WTC11 (cell line): Measurements from ENCODE around the gene RNF128.

Experiments used
- FOXP1 ChIP-seq: sonication (generic); formaldehyde crosslinking; IDR thresholded peaks from 2 replicates; pipeline ENCODE4 v1.8.0; 2022; ENCODE audit warnings: missing genetic modification reagents, mild to moderate bottlenecking, moderate library complexity, borderline replicate concordance
- NFYB ChIP-seq: sonication (generic); formaldehyde crosslinking; conservative IDR thresholded peaks from 2 replicates; pipeline ENCODE4 v1.8.0; 2022; ENCODE audit warnings: low read depth, missing genetic modification reagents
- NR2C2 ChIP-seq: sonication (generic); formaldehyde crosslinking; IDR thresholded peaks from 2 replicates; pipeline ENCODE4 v1.8.0; 2022; ENCODE audit warnings: mild to moderate bottlenecking, missing genetic modification reagents
- SMAD3 ChIP-seq: sonication (generic); formaldehyde crosslinking; IDR thresholded peaks from 2 replicates; pipeline ENCODE4 v1.8.0; 2022; ENCODE audit warnings: missing genetic modification reagents, mild to moderate bottlenecking, borderline replicate concordance
- TF ChIP-seq, protein P1 (sequence below): fragments of 200-600 bp; IDR thresholded peaks from 2 replicates; pipeline ENCODE4 v1.8.0; 2022; ENCODE audit warnings: antibody characterized with exemption
- TF ChIP-seq, protein P2 (sequence below): sonication (generic); formaldehyde crosslinking; IDR thresholded peaks from 2 replicates; pipeline ENCODE4 v1.8.0; 2022; ENCODE audit warnings: mild to moderate bottlenecking, missing genetic modification reagents
- TF ChIP-seq, protein P3 (sequence below): sonication (generic); formaldehyde crosslinking; IDR thresholded peaks from 2 replicates; pipeline ENCODE4 v1.8.1; 2022; ENCODE audit warnings: missing genetic modification reagents, borderline replicate concordance
- TF ChIP-seq, protein P4 (sequence below): sonication (generic); formaldehyde crosslinking; IDR thresholded peaks from 2 replicates; pipeline ENCODE4 v1.8.0; 2022; ENCODE audit warnings: mild to moderate bottlenecking, missing genetic modification reagents

DNA sequence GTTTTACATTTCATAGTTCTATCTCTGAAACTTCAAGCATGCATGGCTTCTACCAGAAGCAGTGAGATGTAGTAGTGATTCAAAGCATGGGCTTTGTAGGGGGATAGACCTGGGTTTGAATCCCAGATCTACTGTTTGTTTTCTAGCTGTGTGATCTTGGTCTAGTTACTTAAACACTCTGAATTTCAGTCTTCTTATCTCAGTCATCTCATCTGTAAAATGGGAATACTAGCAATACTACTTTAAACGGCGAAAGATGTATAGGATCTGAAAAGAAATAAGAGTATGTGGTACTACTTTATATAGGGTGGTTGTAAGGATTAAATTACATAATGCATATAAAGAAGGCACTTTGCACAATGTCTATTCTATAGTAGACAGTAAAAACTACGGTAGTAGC is 20.0 kb upstream of the RNF128 start:
- TF ChIP-seq NFYB (CRISPR knock-in tag) = no peak
- no peak for TF ChIP-seq FOXP1 (CRISPR knock-in tag)
- TF ChIP-seq, protein P1, sequence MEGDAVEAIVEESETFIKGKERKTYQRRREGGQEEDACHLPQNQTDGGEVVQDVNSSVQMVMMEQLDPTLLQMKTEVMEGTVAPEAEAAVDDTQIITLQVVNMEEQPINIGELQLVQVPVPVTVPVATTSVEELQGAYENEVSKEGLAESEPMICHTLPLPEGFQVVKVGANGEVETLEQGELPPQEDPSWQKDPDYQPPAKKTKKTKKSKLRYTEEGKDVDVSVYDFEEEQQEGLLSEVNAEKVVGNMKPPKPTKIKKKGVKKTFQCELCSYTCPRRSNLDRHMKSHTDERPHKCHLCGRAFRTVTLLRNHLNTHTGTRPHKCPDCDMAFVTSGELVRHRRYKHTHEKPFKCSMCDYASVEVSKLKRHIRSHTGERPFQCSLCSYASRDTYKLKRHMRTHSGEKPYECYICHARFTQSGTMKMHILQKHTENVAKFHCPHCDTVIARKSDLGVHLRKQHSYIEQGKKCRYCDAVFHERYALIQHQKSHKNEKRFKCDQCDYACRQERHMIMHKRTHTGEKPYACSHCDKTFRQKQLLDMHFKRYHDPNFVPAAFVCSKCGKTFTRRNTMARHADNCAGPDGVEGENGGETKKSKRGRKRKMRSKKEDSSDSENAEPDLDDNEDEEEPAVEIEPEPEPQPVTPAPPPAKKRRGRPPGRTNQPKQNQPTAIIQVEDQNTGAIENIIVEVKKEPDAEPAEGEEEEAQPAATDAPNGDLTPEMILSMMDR = no peak
- TF ChIP-seq, protein P2, sequence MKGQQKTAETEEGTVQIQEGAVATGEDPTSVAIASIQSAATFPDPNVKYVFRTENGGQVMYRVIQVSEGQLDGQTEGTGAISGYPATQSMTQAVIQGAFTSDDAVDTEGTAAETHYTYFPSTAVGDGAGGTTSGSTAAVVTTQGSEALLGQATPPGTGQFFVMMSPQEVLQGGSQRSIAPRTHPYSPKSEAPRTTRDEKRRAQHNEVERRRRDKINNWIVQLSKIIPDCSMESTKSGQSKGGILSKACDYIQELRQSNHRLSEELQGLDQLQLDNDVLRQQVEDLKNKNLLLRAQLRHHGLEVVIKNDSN (CRISPR knock-in tag) = no peak
- TF ChIP-seq, protein P3, sequence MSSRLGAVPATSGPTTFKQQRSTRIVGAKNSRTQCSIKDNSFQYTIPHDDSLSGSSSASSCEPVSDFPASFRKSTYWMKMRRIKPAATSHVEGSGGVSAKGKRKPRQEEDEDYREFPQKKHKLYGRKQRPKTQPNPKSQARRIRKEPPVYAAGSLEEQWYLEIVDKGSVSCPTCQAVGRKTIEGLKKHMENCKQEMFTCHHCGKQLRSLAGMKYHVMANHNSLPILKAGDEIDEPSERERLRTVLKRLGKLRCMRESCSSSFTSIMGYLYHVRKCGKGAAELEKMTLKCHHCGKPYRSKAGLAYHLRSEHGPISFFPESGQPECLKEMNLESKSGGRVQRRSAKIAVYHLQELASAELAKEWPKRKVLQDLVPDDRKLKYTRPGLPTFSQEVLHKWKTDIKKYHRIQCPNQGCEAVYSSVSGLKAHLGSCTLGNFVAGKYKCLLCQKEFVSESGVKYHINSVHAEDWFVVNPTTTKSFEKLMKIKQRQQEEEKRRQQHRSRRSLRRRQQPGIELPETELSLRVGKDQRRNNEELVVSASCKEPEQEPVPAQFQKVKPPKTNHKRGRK (CRISPR knock-in tag) = no peak
- TF ChIP-seq NR2C2 (CRISPR knock-in tag) = no peak
- TF ChIP-seq, protein P4, sequence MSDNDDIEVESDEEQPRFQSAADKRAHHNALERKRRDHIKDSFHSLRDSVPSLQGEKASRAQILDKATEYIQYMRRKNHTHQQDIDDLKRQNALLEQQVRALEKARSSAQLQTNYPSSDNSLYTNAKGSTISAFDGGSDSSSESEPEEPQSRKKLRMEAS (CRISPR knock-in tag) = no peak
- TF ChIP-seq SMAD3 (CRISPR knock-in tag) = no peak
